HPDE6-E6E7 (cell line): ENCODE measurements around the gene LRATD1.
"Not testable (repeated sequence)": the region's sequence is repeated elsewhere in the genome, so short reads cannot be mapped to it uniquely, and the experiment has no call there.

ENCODE experiments used
- DNase-seq: peaks from one replicate; pipeline ENCODE4 v3.0.0; 2011; ENCODE audit warnings: missing footprints; ENCODE audit errors: extremely low spot score

LRATD1 gene

GRCh38 chr2:14632133-14632936 lies at the start of gene LRATD1:
TSS of gene LRATD1 (plus strand) at chr2:14632717. CDS start at chr2:14633980, 1,263 bp downstream.
- DNase-seq: peak; percentile 76

- no peak for DNase-seq
These were observed 49.5 kb upstream of the LRATD1 start for GRCh38 chr2:14583059-14583458.

GRCh38 chr2:14583802-14584201 lies 48.7 kb upstream of the LRATD1 start:
- no peak for DNase-seq

DNA sequence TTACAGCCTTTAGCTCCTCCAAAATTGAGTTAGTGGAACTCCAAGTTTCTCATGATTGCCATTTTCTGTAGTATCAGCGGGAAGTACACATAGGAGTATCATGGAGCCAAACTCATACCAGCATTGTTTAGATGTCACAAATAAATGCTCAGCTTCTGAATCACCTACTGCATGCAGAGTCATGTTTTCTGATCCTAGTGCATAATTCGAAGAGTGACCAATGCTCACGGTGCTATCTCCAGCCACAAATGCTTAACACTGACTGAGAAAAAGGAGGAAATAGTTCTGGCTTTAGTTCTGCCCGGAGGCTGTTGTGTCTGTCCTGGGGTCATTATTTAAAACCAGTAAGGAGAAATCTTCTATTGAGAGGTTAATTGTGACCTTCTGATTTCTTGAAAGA lies 45.4 kb upstream of the LRATD1 start:
- DNase-seq: peak; percentile 63

DNA sequence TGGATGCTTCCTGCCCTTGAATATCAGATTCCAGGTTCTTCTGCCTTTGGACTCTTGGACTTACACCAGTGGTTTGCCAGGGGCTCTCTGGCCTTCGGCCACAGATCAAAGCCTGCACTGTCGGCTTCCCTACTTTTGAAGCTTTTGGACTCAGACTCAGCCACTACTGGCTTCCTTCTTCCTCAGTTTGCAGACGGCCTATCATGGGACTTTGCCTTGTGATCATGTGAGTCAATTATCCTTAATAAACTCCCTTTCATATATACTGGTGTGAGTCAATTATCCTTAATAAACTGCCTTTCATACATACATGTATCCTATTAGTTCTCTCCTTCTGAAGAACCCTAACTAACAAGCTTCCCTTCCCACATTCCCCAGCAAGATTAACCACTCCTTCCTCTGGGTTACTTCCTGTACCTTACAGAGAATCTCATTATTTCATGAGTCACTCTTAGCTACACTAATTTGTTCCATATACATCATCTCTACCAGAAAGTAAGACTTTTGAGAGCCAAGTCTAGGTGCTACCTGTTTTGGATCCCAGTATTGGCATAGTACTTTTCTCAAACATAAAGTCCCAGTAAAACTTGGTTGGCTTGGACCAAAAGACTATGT lies 31.3 kb upstream of the LRATD1 start:
- DNase-seq: peak; percentile 25

GRCh38 chr2:14602309-14602708 lies 30.2 kb upstream of the LRATD1 start:
- DNase-seq: no peak

DNA sequence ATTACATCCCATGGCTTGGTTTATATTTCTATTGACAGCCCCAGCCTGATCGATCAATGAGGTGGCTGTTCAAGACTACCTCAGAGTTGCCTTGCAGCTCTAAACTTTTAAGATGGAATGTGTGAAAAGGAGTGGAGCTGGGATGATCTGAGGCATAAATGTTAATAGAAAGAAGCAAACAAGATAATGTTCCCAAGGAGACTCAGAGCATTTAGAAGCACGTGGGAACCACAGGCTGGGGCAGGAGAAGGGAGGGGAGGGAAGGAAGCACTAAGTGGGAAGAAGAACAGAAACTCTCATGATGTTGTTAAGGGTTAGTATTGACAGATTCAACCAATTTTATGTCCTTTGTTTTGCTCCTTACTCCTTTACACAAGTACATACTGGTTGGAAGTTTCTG lies 28.8 kb upstream of the LRATD1 start:
- DNase-seq: no peak

DNA sequence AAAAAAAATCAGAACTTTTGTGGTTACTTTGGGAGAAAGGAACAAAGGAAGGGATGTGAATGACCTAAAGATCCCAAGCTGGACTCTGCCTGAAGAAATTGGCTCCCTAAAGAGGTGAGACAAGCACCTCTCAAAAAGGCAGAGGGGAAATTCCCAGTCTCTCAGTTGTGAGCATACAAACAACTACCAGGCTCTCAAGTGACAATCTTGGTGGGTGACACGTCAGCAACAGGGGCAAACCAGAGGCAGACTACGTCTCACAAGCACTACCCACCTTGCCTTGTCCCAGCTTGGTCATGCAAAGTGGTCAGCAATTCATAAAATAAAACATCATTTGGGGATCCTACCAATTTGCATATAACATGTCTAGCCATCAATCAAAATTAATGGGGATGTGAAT lies 24.3 kb upstream of the LRATD1 start:
- no peak for DNase-seq

- DNase-seq: no peak
These were observed 18.5 kb upstream of the LRATD1 start for GRCh38 chr2:14614017-14614416.

GRCh38 chr2:14615121-14615520 lies 17.4 kb upstream of the LRATD1 start:
- DNase-seq: no peak

GRCh38 chr2:14615760-14616159 lies 16.8 kb upstream of the LRATD1 start:
- no peak for DNase-seq

- DNase-seq: no peak
These were observed 16.2 kb upstream of the LRATD1 start for GRCh38 chr2:14616342-14616741.

- DNase-seq: no peak
These were observed 15.6 kb upstream of the LRATD1 start for GRCh38 chr2:14616950-14617349.

DNA sequence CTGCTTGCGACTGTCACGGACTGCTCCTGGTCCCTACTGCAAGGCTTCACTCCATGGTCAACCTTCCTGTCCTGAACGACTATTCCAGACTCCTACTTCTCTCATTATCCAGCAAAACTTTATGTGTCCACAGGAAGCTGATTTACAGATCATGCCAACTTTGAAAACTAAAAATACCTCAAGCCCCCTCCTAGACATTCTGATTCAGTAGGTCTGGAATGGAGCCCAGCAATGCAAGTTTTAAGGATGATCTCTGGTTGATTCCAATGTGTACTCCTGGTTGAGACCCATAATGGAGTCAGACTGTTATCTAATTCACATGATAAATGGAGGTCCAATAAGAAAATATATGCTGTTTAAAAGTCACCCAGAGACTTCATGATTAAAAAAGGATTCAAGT lies 13.1 kb upstream of the LRATD1 start:
- DNase-seq: no peak

DNA sequence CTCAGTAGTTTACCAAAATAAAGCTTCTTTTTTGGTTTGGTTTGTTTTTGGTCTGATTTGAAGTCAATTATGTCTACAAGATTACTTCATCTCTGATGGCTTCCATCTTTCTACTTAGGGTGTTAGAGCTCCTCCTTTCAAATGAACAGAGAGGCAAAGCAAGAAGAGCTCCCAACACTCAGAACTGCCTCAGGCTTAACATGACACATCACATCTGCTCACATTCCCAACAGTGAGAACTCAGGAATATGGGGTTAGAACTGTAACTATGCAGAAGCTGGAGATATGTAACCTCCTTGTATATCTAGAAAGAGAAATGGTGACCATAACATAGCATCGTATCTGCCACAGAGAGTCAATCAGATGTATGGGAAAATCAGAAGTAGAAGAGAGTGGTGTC lies 11.4 kb upstream of the LRATD1 start:
- no peak for DNase-seq

DNA sequence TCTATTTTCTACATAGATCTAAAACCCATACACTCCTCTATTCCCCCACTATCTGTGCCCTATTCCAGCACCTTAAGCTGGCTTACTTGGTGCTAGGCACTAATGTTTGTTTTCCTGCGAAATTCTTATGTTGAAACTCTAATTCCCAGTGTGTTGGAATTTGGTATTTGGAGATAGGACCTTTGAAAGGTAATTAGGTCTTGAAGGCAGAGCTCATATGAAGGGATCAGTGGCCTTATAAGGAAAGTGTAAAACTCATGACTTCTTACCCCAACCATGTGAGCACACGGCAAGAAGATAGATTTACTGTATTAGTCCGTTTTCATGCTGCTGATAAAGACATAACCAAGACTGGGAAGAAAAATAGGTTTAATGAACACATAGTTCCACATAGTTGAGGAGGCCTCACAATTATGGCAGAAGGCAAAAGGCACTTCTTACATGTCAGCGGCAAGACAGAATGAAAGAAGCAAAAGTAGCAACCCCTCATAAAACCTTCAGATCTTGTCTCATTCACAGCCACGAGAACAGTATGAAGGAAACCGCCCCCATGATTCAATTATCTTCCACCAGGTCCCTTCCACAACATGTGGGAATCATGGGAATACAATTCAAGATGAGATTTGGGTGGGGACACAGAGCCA lies 10.5 kb upstream of the LRATD1 start:
- no peak for DNase-seq

- not testable (repeated sequence) for DNase-seq
These were observed 10.0 kb upstream of the LRATD1 start for GRCh38 chr2:14622550-14622939.

DNA sequence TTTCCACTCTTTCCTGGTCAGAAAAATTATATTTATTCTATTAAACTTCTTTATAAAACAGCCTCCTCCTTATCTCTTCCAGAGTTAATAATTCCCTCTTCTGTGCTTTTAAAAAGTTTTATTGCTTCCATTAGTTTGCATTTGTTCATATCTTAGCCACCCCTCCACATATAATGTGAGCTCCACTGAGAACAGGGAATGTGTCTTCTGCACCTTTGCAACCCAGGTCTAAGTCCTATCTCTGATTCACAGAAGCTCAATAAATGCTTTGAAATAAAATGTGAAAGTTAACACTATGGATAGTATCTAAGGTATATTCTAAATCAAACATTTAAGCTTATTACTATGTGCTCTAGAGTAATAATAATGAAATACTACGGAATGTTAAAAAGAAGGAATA lies 9.3 kb upstream of the LRATD1 start:
- DNase-seq: no peak

- DNase-seq: no peak
These were observed 5.6 kb upstream of the LRATD1 start for GRCh38 chr2:14626873-14627272.

DNA sequence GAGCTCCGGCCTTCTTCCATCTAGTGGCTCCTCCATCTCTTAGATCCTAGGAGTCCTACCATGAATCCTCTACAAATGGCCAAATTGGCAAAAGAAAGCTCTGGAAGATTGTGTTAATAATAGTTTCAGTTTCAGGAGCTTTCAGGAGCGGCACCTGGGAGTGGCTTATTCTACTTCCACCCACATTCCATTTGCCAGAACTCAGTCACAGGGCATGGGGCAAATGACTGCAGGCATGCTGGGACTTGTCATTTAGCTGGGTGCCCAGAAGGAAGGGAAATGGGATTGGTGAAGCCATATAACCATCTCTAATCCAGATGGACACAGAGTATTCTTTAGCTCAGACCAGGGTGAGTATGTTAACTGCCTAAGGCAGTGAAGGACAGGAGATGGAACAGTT lies 3.6 kb upstream of the LRATD1 start:
- peak; percentile 67 for DNase-seq

DNA sequence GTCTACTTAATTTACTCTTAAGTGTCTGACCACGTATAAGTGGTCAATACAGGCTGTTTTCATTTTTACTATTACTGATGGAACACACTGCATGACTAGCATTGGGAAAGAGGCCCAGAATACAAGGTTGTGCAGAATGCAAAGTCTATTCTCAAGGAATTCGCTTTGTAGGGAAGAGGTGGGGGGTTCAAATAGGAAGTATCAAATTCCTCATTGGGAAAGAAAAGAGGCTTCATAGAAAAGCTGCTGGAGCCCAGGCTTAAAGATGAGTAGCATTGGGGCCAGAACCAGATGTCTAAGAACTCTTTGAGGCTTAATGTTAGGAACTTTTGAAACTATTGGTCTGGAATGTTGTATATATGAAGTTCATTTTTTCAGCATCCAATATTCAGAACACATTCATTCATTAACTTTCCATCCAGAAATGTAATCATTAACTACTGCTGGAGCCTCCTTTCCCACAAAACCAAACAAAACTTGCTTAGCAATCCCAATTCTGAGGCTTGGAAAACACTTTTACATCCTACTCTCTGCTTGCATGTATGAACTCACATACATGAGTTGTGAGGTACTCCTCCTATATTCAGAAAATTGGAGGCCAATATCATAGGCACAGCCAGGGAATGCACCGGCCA lies 994 bp upstream of the LRATD1 start:
- no peak for DNase-seq

GRCh38 chr2:14633061-14633460 lies 544 bp downstream of the LRATD1 start:
- DNase-seq: no peak
